Mesendoderm (in vitro differentiated cells): ENCODE results near the gene RASA2.
A peak's percentile ranks its signal among the peaks of the same experiment; 100 is the strongest.
"Not testable (repeated sequence)": the region's sequence is repeated elsewhere in the genome, so short reads cannot be mapped to it uniquely, and the experiment has no call there.

ENCODE experiments used
- DNase-seq: peaks from one replicate; pipeline ENCODE4 v3.0.0; 2013
- H2AK5ac ChIP-seq: 2 replicates; pipeline ENCODE4 v1.6.1; 2013; ENCODE audit warnings: low read length, inconsistent platforms
- H2BK120ac ChIP-seq: 2 replicates; pipeline ENCODE4 v1.6.1; 2013; ENCODE audit warnings: low read depth, mild to moderate bottlenecking, low read length, moderate library complexity, mixed read lengths
- H2BK15ac ChIP-seq: replicated peaks from 2 replicates; pipeline ENCODE4 v1.6.1; 2013; ENCODE audit warnings: low read depth, mild to moderate bottlenecking, moderate library complexity
- H2BK5ac ChIP-seq: 2 replicates; pipeline ENCODE4 v1.6.1; 2013; ENCODE audit warnings: low read length, inconsistent platforms
- H3K18ac ChIP-seq: 2 replicates; pipeline ENCODE4 v1.6.1; 2013; ENCODE audit warnings: mild to moderate bottlenecking, low read length, mixed read lengths
- H3K23ac ChIP-seq: one replicate; pipeline ENCODE4 v1.6.1; 2013; ENCODE audit warnings: low read length
- H3K27ac ChIP-seq: 2 replicates; pipeline ENCODE4 v1.5.1; 2013; ENCODE audit warnings: low read depth, mild to moderate bottlenecking, inconsistent platforms, low read length, moderate library complexity
- H3K27me3 ChIP-seq: 2 replicates; pipeline ENCODE4 v1.6.1; 2013; ENCODE audit warnings: low read length, control low read depth, mild to moderate bottlenecking, inconsistent platforms; ENCODE audit not compliant: insufficient read depth, poor library complexity
- H3K36me3 ChIP-seq: 2 replicates; pipeline ENCODE4 v1.6.1; 2013; ENCODE audit warnings: low read length, inconsistent platforms; ENCODE audit not compliant: control insufficient read depth, insufficient read depth
- H3K4ac ChIP-seq: one replicate; pipeline ENCODE4 v1.6.1; 2013; ENCODE audit warnings: low read depth, mild to moderate bottlenecking, low read length, moderate library complexity
- H3K4me1 ChIP-seq: 2 replicates; pipeline ENCODE4 v1.6.1; 2013; ENCODE audit warnings: low read depth, low read length, inconsistent platforms; ENCODE audit not compliant: control insufficient read depth
- H3K4me2 ChIP-seq: 2 replicates; pipeline ENCODE4 v1.6.1; 2013; ENCODE audit warnings: low read length
- H3K4me3 ChIP-seq: 2 replicates; pipeline ENCODE4 v1.5.1; 2013; ENCODE audit warnings: mild to moderate bottlenecking, low read length
- H3K56ac ChIP-seq: one replicate; pipeline ENCODE4 v1.6.1; 2013; ENCODE audit warnings: low read length
- H3K79me1 ChIP-seq: 2 replicates; pipeline ENCODE4 v1.6.1; 2013; ENCODE audit warnings: low read length, inconsistent platforms
- H3K79me2 ChIP-seq: 2 replicates; pipeline ENCODE4 v1.6.1; 2013; ENCODE audit warnings: mild to moderate bottlenecking, low read length; ENCODE audit not compliant: control insufficient read depth, insufficient read depth
- H3K9ac ChIP-seq: 2 replicates; pipeline ENCODE4 v1.6.1; 2013; ENCODE audit warnings: low read length, inconsistent platforms
- H4K5ac ChIP-seq: one replicate; pipeline ENCODE4 v1.6.1; 2013; ENCODE audit warnings: low read length
- H4K8ac ChIP-seq: one replicate; pipeline ENCODE4 v1.6.1; 2013; ENCODE audit warnings: low read depth, mild to moderate bottlenecking, control low read depth, low read length, moderate library complexity
- WGBS: extraction: QIAGEN DNeasy Blood & Tissue Kit; methylation state at CpG from one replicate; pipeline ENCODE4 v1.1.7; 2013; ENCODE audit warnings: low lambda C conversion rate, missing lambda C conversion rate; ENCODE audit not compliant: insufficient coverage; ENCODE audit errors: extremely low coverage; 5-methylcytosine and 5-hydroxymethylcytosine counted together

RASA2 gene

GRCh38 chr3:141623691-141624090 is 136.9 kb downstream of the RASA2 start:
- Histone ChIP-seq H3K4ac (no peak overlapping the region), H3K27me3 (no peaks in the 10 kb centered on the region), H3K79me2 (no peaks in the 10 kb centered on the region), H3K4me2 (no peak overlapping the region), H3K27ac (no peak overlapping the region), H3K23ac (no peak overlapping the region), H2BK120ac (no peak overlapping the region), H3K36me3 (no peaks in the 10 kb centered on the region), H2BK15ac (no peak overlapping the region), H4K8ac (no peak overlapping the region), H2BK5ac (no peak overlapping the region), H3K18ac (no peak overlapping the region), H3K56ac (no peak overlapping the region), H3K9ac (no peak overlapping the region), H3K4me3 (no peak overlapping the region), H2AK5ac (no peak overlapping the region), H4K5ac (no peak overlapping the region), H3K4me1 (no peaks in the 10 kb centered on the region), H3K79me1 (no peaks in the 10 kb centered on the region)
- DNase-seq = no peak
- no CpG with 5 or more reads among the region's 5 CpGs for WGBS

GRCh38 chr3:141625506-141625905 is 138.7 kb downstream of the RASA2 start:
- Histone ChIP-seq H3K9ac (no peak overlapping the region), H3K36me3 (no peaks in the 10 kb centered on the region), H3K4me3 (no peak overlapping the region), H3K79me1 (no peaks in the 10 kb centered on the region), H2AK5ac (no peak overlapping the region), H2BK15ac (no peak overlapping the region), H2BK120ac (no peak overlapping the region), H3K4me2 (no peak overlapping the region), H3K4ac (no peak overlapping the region), H4K8ac (no peak overlapping the region), H3K27ac (no peak overlapping the region), H2BK5ac (no peak overlapping the region), H4K5ac (no peak overlapping the region), H3K18ac (no peak overlapping the region), H3K23ac (no peak overlapping the region), H3K79me2 (no peaks in the 10 kb centered on the region), H3K56ac (no peak overlapping the region), H3K4me1 (no peaks in the 10 kb centered on the region), H3K27me3 (no peaks in the 10 kb centered on the region)
- no peak for DNase-seq
- WGBS = no CpG with 5 or more reads among the region's 5 CpGs

GRCh38 chr3:141628334-141628733 is 141.5 kb downstream of the RASA2 start:
- not testable (repeated sequence) for H3K4me3 ChIP-seq, H3K4me1 ChIP-seq, DNase-seq, H3K18ac ChIP-seq, H2AK5ac ChIP-seq, H2BK120ac ChIP-seq, H3K9ac ChIP-seq, H4K5ac ChIP-seq, H3K36me3 ChIP-seq, H2BK15ac ChIP-seq, H3K4me2 ChIP-seq, H3K79me1 ChIP-seq, H2BK5ac ChIP-seq, H3K27ac ChIP-seq, H3K79me2 ChIP-seq, H4K8ac ChIP-seq, H3K27me3 ChIP-seq, H3K56ac ChIP-seq, H3K23ac ChIP-seq, H3K4ac ChIP-seq
- WGBS = no CpG with 5 or more reads among the region's 6 CpGs

- H3K27me3 ChIP-seq, H4K8ac ChIP-seq, H3K79me2 ChIP-seq, H3K56ac ChIP-seq, H3K4me3 ChIP-seq, H2AK5ac ChIP-seq, H3K79me1 ChIP-seq, H4K5ac ChIP-seq, H2BK5ac ChIP-seq, H3K4me1 ChIP-seq, H3K4ac ChIP-seq, H2BK15ac ChIP-seq, H2BK120ac ChIP-seq, H3K27ac ChIP-seq, H3K9ac ChIP-seq, H3K18ac ChIP-seq, H3K36me3 ChIP-seq, H3K4me2 ChIP-seq, H3K23ac ChIP-seq, DNase-seq: not testable (repeated sequence)
- no CpG with 5 or more reads among the region's 7 CpGs for WGBS
Observed at GRCh38 chr3:141628868-141629441, 142.1 kb downstream of the RASA2 start.

- no peak overlapping the region for H2BK5ac ChIP-seq
- H3K4ac ChIP-seq = no peak overlapping the region
- no peaks in the 10 kb centered on the region for H3K79me1 ChIP-seq
- no peak overlapping the region for H3K56ac ChIP-seq
- no peaks in the 10 kb centered on the region for H3K27me3 ChIP-seq
- H3K4me2 ChIP-seq = no peak overlapping the region
- no peaks in the 10 kb centered on the region for H3K4me1 ChIP-seq
- H2AK5ac ChIP-seq = no peak overlapping the region
- no peak for DNase-seq
- WGBS = no CpG with 5 or more reads among the region's 9 CpGs
- H3K36me3 ChIP-seq = no peaks in the 10 kb centered on the region
- H2BK120ac ChIP-seq = no peak overlapping the region
- H4K5ac ChIP-seq = no peak overlapping the region
- H4K8ac ChIP-seq = no peak overlapping the region
- H3K23ac ChIP-seq = no peak overlapping the region
- no peak overlapping the region for H3K18ac ChIP-seq
- no peak overlapping the region for H3K4me3 ChIP-seq
- H3K79me2 ChIP-seq = no peaks in the 10 kb centered on the region
- no peak overlapping the region for H2BK15ac ChIP-seq
- no peak overlapping the region for H3K27ac ChIP-seq
- H3K9ac ChIP-seq = no peak overlapping the region
Observed at GRCh38 chr3:141629976-141630375, 143.1 kb downstream of the RASA2 start.

GRCh38 chr3:141632779-141633374 is 146.1 kb downstream of the RASA2 start:
- no peaks in the 10 kb centered on the region for H3K4me1 ChIP-seq
- H3K23ac ChIP-seq = no peak overlapping the region
- H2BK5ac ChIP-seq = no peak overlapping the region
- no peak overlapping the region for H3K9ac ChIP-seq
- WGBS = no CpG with 5 or more reads among the region's 4 CpGs
- H2AK5ac ChIP-seq = no peak overlapping the region
- no peaks in the 10 kb centered on the region for H3K79me1 ChIP-seq
- H2BK15ac ChIP-seq = no peak overlapping the region
- no peak overlapping the region for H3K4ac ChIP-seq
- no peak overlapping the region for H3K18ac ChIP-seq
- DNase-seq = peak; percentile 47
- H3K27ac ChIP-seq = no peak overlapping the region
- H3K4me2 ChIP-seq = no peak overlapping the region
- H4K5ac ChIP-seq = no peak overlapping the region
- no peak overlapping the region for H2BK120ac ChIP-seq
- no peaks in the 10 kb centered on the region for H3K79me2 ChIP-seq
- no peak overlapping the region for H3K4me3 ChIP-seq
- H4K8ac ChIP-seq = no peak overlapping the region
- H3K56ac ChIP-seq = no peak overlapping the region
- H3K27me3 ChIP-seq = no peaks in the 10 kb centered on the region
- H3K36me3 ChIP-seq = no peaks in the 10 kb centered on the region
